Stimulated activated CD8-positive, alpha-beta memory T cell treated with anti-CD3 and anti-CD28 coated beads, Interleukin-7, amount 100 ng/mL, for 48 hours (primary cell): ENCODE measurements around the gene ATP6V0A4.

ENCODE experiments used
- DNase-seq, 2 donors: peaks; one replicate each; pipeline ENCODE4 v3.0.0-alpha.2; 2020; ENCODE audit warnings: low read depth in 1 of 2; ENCODE audit errors: extremely low read depth in 1 of 2

ATP6V0A4 gene

DNA sequence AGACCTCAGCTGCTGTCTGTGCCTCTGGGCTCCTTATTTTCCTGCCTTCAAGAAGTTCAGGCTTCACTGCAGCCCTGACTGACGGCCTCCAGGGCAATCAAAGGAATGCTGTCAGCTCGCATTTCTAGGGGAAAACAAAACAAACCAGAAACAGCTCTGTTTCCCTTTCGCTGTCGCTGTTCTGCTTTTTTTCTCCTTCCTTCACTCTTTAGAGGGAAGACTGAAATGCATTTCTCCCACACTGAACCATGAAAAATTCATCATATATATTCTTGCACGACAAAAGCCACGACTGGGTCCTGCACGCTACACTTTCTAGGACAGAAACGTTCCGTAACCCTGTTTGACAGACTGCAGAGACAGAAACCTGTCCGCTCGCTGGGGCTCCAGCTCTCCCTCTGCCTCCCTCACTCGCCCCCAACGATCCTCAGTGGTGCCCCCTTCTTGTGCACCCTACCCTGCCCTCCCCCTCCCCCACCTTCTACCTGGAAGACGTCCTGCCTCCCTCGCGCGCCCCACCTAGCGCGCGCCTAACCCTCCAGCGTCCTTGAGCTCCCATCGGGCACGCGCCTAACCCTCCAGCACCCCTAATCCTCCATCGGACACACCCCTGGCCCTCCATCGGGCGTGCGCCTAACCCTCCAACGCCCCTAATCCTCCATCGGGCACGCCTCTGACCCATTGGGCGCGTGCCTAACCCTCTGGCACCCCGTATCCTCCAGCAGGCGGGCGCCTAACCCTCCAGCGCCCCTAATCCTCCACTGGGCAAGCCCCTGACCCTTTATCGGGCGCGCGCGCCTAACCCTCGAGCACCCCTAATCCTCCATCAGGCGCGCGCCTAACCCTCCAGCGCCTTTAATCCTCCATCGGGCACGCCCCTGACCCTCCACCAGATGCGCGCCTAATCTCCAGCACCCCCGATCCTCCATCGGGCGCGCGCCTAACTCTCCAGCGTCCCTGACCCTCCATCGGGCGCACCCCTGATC is 134.0 kb downstream of the ATP6V0A4 start:
- DNase-seq = no peak

- no peak for DNase-seq
Measured at GRCh38 chr7:138662991-138663320, 135.0 kb downstream of the ATP6V0A4 start.

DNA sequence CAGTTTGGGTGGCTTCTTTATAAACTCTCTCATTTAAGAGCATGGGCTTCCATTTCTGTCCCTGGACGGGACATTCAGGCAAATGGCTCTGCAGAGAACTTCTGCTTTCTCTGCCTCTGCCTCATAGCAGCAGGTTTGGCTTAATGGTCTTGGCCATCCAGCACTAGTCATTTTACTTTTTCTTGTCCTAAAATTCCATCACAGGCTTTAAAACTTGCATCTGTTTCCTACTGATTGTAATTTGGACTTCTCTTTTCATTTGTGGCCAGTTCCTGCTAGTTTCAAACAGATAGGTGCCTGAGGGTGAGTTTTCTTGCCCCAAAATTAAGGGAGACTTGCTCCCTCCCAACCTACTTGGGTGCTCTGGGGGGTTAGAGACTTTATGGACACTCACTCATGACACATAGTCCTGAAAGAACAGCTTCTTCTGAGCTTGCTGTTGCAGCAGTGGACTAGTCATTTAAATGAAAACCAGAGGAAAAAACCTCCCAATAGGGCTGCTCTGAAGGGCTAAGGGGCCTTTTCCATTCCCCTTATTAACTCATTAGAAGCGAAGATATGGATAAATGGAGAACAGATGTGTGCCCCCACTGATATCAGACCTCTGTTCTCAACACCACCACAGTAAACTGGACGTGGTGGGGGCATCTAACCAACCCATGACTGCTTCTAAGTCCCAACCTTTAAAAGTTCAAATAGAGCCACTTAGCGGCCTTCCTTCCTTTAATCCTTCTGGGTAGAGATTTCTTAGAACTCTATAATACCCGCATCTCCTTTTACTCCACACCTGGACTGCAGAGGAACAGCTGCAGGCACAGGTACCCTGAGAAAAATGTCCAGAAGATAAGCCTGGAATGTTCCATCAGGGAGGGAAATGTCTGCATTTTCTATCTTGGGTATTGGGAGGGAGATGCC is 135.7 kb downstream of the ATP6V0A4 start:
- no peak for DNase-seq

- DNase-seq = no peak
Measured at GRCh38 chr7:138661069-138661635, 136.8 kb downstream of the ATP6V0A4 start.

- DNase-seq = no peak
Measured at GRCh38 chr7:138658889-138659288, 139.1 kb downstream of the ATP6V0A4 start.

DNA sequence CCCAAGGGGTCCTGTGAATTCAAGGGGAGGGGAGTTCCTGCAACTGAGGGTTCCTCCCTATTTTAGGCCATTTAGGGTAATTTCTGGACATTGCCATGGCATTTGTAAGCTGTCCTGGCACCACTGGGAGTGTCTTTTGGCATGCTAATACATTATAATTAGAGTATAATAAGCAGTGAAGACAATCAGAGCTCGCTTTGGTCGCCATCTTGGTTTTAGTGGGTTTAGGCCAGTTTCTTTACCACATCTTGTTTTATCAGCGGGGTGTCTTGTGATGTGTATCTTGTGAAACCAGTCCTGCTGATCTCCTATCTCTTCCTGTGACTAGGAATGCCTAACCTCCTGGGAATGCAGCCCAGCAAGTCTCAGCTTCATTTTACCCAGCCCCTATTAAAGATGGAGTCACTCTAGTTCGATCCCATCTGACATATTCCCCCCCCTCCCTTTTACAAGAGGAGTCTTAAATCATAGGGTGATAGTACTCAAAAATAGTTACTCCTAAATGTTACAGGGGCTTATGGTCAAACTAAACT is 140.1 kb downstream of the ATP6V0A4 start:
- no peak for DNase-seq

DNA sequence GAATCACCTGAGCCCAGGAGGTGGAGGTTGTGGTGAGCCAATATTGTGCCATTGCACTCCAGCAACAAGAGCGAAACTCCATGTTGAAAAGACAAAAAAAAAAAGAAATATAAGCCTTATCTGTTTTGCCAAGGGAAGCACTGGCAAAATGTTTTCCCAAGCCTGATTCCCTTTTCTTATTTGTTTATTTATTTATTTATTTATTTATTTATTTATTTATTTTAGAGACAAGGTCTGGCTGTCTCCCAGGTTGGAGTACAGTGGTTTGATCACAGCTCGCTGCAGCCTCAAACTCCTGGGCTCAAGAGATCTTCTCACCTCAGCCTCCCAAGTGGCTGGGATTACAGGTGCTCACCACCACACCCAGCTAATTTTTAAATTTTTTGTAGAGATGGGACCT is 141.0 kb downstream of the ATP6V0A4 start:
- DNase-seq = no peak
